GM23338 (cell line): ENCODE measurements around the gene N4BP2L1. TPM values are rescaled to one million over a fixed set of nuclear protein-coding genes. Genes with fewer than 3 reads are reported as not detected.

ENCODE experiments used
- ATAC-seq: fragments of 200-7000 bp; cut with Tn5 transposase; 3 replicates; pipeline ENCODE4 v1.9.1; 2020
- DNase-seq: peaks from one replicate; pipeline ENCODE4 v3.0.0-alpha.2; 2015; ENCODE audit warnings: low spot score
- H2AFZ ChIP-seq: fragments of 200-600 bp; sonication (generic); 2 replicates; pipeline ENCODE4 v1.8.0; 2016; ENCODE audit warnings: antibody characterized with exemption, mild to moderate bottlenecking, moderate library complexity
- H3F3A ChIP-seq: fragments of 200-600 bp; sonication (generic); replicated peaks from 2 replicates; pipeline ENCODE4 v1.8.0; 2017; ENCODE audit warnings: antibody characterized with exemption, mixed run types, low read depth
- H3K27ac ChIP-seq: fragments of 200-600 bp; sonication (generic); 2 replicates; pipeline ENCODE4 v1.6.1; 2016; ENCODE audit warnings: low read depth
- H3K27me3 ChIP-seq: fragments of 200-600 bp; sonication (generic); 2 replicates; pipeline ENCODE4 v1.8.0; 2016; ENCODE audit warnings: mild to moderate bottlenecking, mixed run types, moderate library complexity; ENCODE audit not compliant: insufficient read depth
- H3K36me3 ChIP-seq: fragments of 200-600 bp; sonication (generic); 2 replicates; pipeline ENCODE4 v1.8.0; 2016; ENCODE audit warnings: mild to moderate bottlenecking; ENCODE audit not compliant: insufficient read depth
- H3K4me1 ChIP-seq: fragments of 200-600 bp; sonication (generic); 2 replicates; pipeline ENCODE4 v1.8.0; 2016; ENCODE audit warnings: mild to moderate bottlenecking, moderate library complexity; ENCODE audit not compliant: insufficient read depth
- H3K4me2 ChIP-seq: fragments of 200-600 bp; sonication (generic); 2 replicates; pipeline ENCODE4 v1.7.1; 2017; ENCODE audit warnings: mixed run types
- H3K4me3 ChIP-seq: fragments of 200-600 bp; sonication (generic); 2 replicates; pipeline ENCODE4 v1.6.1; 2016; ENCODE audit warnings: mixed run types
- H3K79me2 ChIP-seq: fragments of 200-600 bp; sonication (generic); replicated peaks from 2 replicates; pipeline ENCODE4 v1.8.0; 2017; ENCODE audit warnings: mild to moderate bottlenecking; ENCODE audit not compliant: insufficient read depth
- H3K9me2 ChIP-seq: fragments of 200-600 bp; sonication (generic); 2 replicates; pipeline ENCODE4 v1.8.0; 2017; ENCODE audit not compliant: insufficient read depth
- H4K20me1 ChIP-seq: fragments of 200-600 bp; sonication (generic); replicated peaks from 2 replicates; pipeline ENCODE4 v1.8.0; 2017; ENCODE audit warnings: mild to moderate bottlenecking; ENCODE audit not compliant: insufficient read depth
- H3K27ac Mint-ChIP-seq: 2 replicates; pipeline ENCODE4 v1.8.0; 2020; ENCODE audit warnings: inconsistent platforms, mild to moderate bottlenecking, moderate library complexity, mixed read lengths
- H3K27me3 Mint-ChIP-seq: 3 replicates; pipeline ENCODE4 v1.8.0; 2022; ENCODE audit warnings: low read depth, mild to moderate bottlenecking, moderate library complexity, mixed read lengths, inconsistent platforms; ENCODE audit not compliant: insufficient read depth, poor library complexity
- H3K36me3 Mint-ChIP-seq: 3 replicates; pipeline ENCODE4 v1.8.0; 2021; ENCODE audit warnings: low read depth, mild to moderate bottlenecking, inconsistent platforms, moderate library complexity, mixed read lengths
- H3K4me1 Mint-ChIP-seq: 3 replicates; pipeline ENCODE4 v1.8.0; 2020; ENCODE audit warnings: mild to moderate bottlenecking, inconsistent platforms, mixed read lengths
- H3K4me3 Mint-ChIP-seq: 3 replicates; pipeline ENCODE4 v1.8.0; 2021; ENCODE audit warnings: moderate library complexity, mild to moderate bottlenecking, inconsistent platforms, mixed read lengths
- H3K9me3 Mint-ChIP-seq: 3 replicates; pipeline ENCODE4 v1.8.0; 2020; ENCODE audit warnings: moderate library complexity, mild to moderate bottlenecking, inconsistent platforms, mixed read lengths
- CREB1 ChIP-seq: fragments of 250-450 bp; sonication (Bioruptor Pico); IDR thresholded peaks from 2 replicates; pipeline ENCODE4 v1.5.0; 2020; ENCODE audit warnings: low read depth, mild to moderate bottlenecking, moderate library complexity
- ETS1 ChIP-seq: IDR thresholded peaks from 2 replicates; pipeline ENCODE4 v1.6.1; 2016; ENCODE audit warnings: antibody characterized with exemption
- EZH2 ChIP-seq: fragments of 200-600 bp; sonication (generic); IDR thresholded peaks from one replicate; pipeline ENCODE4 v1.8.0; 2017; ENCODE audit warnings: antibody characterized with exemption, mild to moderate bottlenecking, low read depth; ENCODE audit not compliant: unreplicated experiment
- REST ChIP-seq: IDR thresholded peaks from one replicate; pipeline ENCODE4 v1.6.1; 2018; ENCODE audit warnings: antibody characterized with exemption; ENCODE audit not compliant: unreplicated experiment
- STAT1 ChIP-seq: IDR thresholded peaks from one replicate; pipeline ENCODE4 v1.6.1; 2016; ENCODE audit warnings: antibody characterized with exemption; ENCODE audit not compliant: unreplicated experiment
- ZNF331 ChIP-seq: fragments of 250-450 bp; sonication (Bioruptor Pico); IDR thresholded peaks from 2 replicates; pipeline ENCODE4 v1.5.0; 2020; ENCODE audit warnings: low read depth, mild to moderate bottlenecking, moderate library complexity
- ZNF462 ChIP-seq: fragments of 250-450 bp; sonication (Bioruptor Pico); IDR thresholded peaks from 2 replicates; pipeline ENCODE4 v1.5.0; 2020; ENCODE audit warnings: mild to moderate bottlenecking, moderate library complexity
- polyA plus RNA-seq: library from polyadenylated mRNA; unstranded; fragments of >200 nt; fragmentation: Nextera tagmentation; extraction: Ambion mirVana; gene quantifications from 2 replicates; pipeline ENCODE4 v1.2.1, GENCODE V29; 2016
- total RNA-seq: library from RNA; depleted of rRNA; stranded (reverse); fragments of >200 nt; shearing (Covaris generic); gene quantifications from 2 replicates; pipeline ENCODE4 v1.2.3, GENCODE V29; 2014

N4BP2L1 gene
- total and polyA plus RNA-seq, 2 experiments from 2014 or later = 3.3 to 4.1 TPM

DNA sequence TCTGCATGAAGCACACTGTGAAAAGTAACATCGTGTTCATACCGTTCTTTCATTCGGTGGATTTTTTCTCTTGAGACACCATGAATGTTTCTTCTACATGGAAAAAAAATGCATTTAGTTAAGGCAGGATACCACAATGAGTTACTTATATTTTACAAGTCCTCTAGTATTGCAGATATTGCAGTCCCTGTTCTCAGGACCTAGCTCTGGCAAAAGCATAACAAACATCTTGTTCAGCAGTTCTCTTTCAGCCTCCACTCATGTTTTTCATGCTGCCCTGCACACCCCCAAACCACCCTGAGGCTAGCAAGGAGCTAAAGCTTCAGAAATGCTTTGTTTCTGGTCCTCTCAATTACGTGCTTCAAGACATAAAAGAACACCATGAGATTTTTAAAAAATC is 24.8 kb downstream of the N4BP2L1 start (continued):
- TF ChIP-seq ZNF462 (CRISPR knock-in tag) (no peak), STAT1 (no peak), CREB1 (CRISPR knock-in tag) (no peak)

DNA sequence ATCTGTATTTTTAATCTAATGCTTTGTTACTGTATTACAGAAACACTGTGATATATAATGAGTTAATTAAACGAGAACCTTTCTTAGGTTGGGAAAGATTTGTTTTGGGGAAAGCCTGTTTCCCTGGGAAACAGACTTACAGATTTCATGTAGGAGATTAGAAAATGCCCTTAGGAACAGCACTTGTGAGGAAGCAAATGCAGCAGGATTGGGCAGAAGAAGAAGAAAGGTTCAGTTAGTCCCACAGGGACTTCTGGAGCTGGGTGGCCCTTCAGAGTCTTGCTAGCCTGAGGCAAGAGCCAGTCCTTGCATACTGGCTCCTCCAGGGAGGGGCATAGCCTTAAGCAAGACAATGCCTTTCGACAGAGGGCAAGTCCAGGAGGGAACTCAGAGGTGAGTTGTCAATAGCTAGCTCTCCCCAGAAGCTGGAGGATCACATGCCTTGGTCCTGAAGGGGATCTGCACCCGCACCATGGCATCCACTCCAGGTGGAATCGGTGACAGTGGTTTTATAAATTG is 36.8 kb downstream of the N4BP2L1 start:
- no peak overlapping the region for H3K4me3 Mint-ChIP-seq
- H2AFZ ChIP-seq = no peak overlapping the region
- no peak overlapping the region for H3K4me3 ChIP-seq
- peak; percentile 100 for ATAC-seq
- H3K4me2 ChIP-seq = no peak overlapping the region
- no peaks in the 10 kb centered on the region; the same call in 1 of the 2 replicates for H3K36me3 ChIP-seq
- no peaks in the 10 kb centered on the region for H3F3A ChIP-seq
- no peaks in the 10 kb centered on the region for H3K9me3 Mint-ChIP-seq
- H3K27ac Mint-ChIP-seq = 0 out of 2 replicates have a peak overlapping the region, but pooled peaks have one; percentile 72
- H3K4me1 ChIP-seq = peaks cover 19% of the 10 kb centered on the region
- H3K27ac ChIP-seq = peak overlapping the region; percentile 12; the same call in 1 of the 2 replicates
- H4K20me1 ChIP-seq = no peaks in the 10 kb centered on the region
- peak; percentile 79 for DNase-seq
- no peaks in the 10 kb centered on the region for H3K9me2 ChIP-seq
- TF ChIP-seq ZNF331 = no peak
- TF ChIP-seq REST = no peak
- TF ChIP-seq EZH2 = no peak
- no peak for TF ChIP-seq ETS1
- H3K79me2 ChIP-seq = no peaks in the 10 kb centered on the region
- H3K4me1 Mint-ChIP-seq = peaks cover 9% of the 10 kb centered on the region
- no peaks in the 10 kb centered on the region for H3K27me3 ChIP-seq
- H3K27me3 Mint-ChIP-seq = no peaks in the 10 kb centered on the region
- peaks cover 9% of the 10 kb centered on the region; the same call in 2 of the 3 replicates for H3K36me3 Mint-ChIP-seq
